AG08395 (cell line): ENCODE measurements around the gene IFNLR1.

Experiments
- DNase-seq: peaks from one replicate; pipeline ENCODE4 v3.0.0; 2012; ENCODE audit warnings: mixed read lengths, low spot score

Gene IFNLR1

DNA sequence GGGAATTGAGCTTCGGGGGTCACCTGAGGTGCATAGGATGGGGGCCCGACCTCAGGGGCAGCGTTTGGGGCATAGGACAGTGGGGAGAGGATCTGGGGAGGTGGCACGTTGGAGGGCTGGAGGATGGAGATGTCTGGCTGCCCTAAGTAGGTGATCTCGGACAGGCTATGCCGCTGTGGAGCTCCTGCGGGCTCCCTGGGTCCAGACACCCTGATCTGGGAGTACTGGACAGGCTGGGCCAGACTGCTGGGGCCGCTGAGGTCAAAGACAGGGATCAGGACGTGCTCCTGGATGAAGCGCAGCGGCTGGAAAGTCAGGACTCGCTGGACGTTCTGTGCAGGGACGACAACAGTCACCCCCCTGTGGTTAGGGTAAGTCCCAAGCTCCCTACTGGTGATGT lies 65.7 kb downstream of the IFNLR1 start:
- no peak for DNase-seq

DNA sequence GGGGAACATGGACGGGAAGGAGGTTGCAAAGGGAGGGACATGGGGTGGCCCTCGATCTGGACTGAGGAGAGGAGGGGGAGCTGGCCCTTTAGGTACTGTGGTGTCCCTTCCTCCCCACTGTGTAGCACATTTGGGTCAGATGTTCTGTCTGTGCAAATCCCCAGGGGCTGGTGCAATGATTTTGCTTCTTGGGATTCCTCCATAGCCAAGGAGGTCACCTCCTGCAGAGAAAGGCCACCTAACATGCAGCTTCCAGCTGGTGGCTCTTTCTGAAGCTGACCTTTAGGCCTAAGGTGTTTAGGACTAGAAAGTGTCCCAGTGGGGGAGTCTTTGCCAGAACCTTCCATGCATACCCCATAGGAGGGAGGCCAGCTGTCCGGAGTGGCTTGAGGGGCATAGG lies 66.1 kb downstream of the IFNLR1 start:
- no peak for DNase-seq

GRCh38 chr1:24119859-24120756 lies 67.0 kb downstream of the IFNLR1 start:
- peak; percentile 44 for DNase-seq

DNA sequence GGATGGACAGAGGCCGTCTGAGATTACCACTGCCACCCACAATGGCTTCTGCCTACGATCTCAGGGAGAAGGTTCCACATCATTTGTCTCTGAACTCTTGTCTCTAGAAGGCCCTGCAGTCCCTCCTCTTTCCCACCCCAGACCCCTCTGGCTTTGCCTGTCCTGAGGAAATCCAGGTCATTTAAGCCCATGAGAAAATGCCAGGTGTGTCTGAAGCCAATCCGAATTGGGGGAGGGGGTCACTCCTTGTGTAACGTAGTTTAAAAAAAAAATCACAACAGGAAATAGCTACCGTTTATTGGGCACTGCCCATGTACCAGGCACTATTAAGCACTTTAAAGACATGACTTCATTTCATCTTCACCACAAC lies 67.6 kb downstream of the IFNLR1 start:
- DNase-seq: no peak

GRCh38 chr1:24118410-24119242 lies 68.5 kb downstream of the IFNLR1 start:
- no peak for DNase-seq

DNA sequence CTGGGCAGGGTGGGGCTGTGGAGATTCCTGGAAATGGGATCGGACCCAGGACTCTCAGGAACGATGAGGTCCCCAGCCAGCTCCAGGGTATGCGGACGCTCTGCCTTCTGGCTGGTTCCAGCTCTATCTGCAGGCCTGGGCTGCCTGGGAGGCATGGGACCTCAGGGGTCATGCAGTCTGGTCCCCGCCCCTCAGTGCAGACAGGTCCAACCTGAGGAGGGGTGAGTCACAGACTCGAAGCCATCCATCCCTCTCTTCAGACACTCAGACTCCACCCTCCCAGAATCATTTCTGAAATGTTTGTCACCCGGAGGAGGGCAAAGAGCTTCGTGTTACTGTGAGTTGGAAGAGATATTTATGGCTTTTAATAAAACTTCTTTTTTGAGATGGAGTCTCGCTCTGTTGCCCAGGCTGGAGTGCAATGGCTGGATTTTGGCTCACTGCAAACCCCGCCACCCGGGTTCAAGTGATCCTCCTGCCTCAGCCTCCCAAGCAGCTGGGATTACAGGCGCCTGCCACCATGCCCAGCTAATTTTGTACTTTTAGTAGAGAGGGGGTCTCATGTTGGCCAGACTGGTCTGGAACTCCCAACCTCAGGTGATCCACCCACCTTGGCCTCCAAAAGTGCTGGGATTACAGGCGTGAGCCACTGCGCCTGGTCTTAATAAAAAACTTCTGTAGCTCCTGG lies 69.2 kb downstream of the IFNLR1 start:
- peak; percentile 64 for DNase-seq

GRCh38 chr1:24117132-24117531 lies 70.0 kb downstream of the IFNLR1 start:
- DNase-seq: no peak

- no peak for DNase-seq
These were observed 72.3 kb downstream of the IFNLR1 start for GRCh38 chr1:24114753-24115152.

GRCh38 chr1:24113641-24114033 lies 73.5 kb downstream of the IFNLR1 start:
- no peak for DNase-seq

DNA sequence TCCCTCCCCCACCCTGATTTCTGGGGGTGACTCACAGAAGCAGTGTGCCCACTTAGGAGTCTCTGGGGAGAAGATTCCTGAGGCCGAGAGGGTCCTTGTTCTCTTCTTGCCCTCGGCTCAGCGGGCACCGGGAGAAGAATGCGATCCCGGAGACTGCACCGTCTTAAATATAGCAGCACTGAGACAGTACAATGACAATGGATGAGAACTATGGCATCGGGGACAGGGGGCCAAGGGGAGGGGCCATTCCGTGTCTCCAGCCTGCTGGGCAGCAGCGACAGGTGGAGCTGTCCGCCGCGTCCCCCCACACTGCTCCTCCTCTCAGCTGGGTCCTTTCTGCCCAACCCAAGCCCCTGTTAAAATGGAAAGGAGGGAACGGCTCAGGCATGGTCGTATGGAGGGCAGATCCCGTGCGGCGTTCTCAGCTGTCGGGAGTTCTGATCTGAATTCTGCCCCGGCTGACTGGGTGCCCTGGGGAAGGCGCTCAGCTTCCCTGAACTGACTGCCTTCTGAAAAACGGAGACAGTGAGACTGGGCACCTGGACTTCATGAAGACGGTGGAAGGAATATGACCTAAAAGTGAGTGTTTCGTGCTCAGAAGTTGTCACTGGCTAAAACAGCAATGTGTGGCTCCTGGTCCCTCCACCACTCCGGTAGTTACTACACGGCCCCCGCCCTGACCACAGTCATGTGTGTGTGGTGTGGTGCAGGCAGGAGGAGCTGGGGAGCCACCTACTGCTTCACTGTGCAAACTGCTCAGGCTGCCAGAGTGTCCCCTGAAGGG lies 74.9 kb downstream of the IFNLR1 start, which contains the start of gene MYOM3:
TSS of gene MYOM3 (minus strand) at position 140 of the 784 bp plus-strand sequence. CDS start 3,499 bp downstream, outside the sequence.
- peak; percentile 84 for DNase-seq

DNA sequence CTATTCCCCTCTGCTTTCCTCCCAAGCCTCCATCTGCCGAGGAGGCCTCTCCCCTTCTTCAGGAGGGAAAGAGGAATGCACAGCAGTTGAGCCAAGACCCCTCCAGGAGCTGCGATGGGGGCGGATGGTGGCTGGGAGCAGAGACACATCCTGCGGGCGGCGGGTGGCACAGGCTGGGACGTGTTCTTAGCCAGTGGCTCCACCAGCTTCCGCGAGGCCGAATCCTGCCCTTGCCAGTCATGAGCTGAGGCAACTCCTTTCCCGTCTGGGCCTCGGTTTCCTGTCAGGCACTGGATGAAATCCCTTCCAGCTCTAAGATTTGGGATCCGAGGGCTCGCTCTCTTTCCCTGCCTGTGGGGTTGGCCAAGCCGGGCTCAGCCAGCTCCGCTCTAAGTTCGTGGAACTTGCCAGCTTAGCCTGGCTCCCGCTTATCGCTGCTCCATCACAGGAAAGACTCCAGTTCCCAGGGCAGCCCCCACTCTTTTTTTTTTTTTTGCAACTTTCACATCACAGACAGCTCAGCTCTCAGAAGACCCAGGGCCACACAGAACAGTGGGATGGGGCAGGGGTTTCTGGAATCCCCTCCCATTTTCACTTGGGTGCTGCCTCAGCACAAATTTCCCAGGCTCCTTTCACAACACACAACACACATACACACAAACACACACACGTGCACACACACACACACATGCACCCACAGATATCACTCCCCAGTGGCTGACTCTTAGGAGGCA lies 75.7 kb downstream of the IFNLR1 start:
- no peak for DNase-seq

DNA sequence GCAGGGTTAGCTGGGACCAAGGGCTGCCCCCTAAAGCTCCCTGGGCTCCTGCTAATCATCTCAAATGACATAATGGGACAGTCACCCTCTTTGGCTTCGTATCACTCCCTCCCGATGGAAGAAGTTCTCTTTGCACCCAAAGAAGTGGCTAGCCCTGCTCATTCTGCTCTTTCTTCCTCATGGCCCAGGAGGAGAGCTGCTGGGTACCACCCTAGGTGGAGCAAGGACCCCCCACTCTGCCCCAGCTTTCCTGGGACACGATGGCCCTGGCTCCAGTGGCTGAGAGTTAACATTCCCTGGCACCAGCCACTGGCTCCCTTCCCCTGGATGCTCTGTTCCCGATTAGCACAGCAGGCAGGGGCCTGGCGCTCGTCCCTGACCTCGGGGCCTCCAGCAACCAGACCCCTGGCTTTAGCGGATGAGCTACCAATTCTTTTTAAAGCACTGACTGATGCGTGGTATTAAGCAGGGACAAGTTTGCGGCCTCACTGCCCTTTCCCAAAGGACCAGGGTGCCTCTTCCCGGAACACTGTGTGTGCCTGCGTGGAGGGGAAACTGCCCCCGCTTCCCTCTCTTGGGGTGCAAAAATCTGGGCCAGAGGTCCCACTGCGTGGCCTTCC lies 76.3 kb downstream of the IFNLR1 start:
- DNase-seq: peak; percentile 20

DNA sequence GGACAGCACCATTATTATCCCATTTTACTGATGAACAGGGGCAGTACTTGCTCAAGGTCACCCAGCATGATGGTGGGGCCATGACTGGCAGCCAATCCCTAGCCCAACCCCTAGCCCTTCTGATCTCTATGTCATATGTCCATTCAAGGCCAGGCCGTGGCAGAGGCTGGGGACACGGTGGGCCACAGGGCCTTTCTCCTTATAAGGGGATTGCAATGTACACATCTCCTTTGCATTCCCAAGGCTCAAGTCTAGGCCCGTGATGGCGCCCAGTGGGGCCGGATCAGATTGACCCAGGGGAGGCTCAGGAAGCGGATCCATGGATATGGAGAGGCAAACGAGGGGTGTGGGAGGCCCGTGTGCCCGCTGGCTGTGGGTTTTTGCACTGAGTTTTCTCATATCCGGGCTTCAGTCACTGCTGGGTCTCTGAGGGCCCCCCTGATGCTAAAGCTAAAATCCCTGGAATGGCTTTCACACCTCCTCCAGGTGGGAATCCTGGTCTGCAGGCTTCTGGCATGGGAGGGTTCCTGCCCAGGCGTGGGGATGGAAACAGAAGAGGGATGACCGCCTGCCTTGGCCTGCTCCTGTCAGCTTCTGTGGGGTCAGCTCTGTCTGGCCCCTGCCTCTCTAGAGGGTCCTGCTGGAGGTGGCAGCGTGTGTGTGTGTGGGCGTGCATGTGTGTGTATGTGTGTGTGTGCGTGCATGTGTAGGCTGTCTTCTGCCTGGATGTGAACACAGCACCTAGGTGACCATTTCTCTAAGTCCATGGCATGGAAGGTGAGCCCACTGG lies 77.2 kb downstream of the IFNLR1 start:
- no peak for DNase-seq

DNA sequence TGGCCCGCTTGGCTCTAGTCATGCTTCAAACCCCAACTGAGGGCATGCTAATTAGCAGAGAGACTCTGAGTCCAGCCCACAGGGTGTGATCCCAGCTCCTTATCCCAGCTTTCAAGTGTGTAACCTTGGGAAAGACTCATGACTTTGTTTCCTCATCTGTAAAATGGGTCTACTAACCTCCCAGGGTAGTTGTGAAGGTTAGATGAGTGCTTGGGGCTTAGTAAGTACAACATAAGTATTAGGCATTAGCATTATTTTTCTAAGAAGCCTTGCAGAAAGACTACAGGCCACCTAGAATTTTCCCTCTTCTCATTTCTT lies 78.0 kb downstream of the IFNLR1 start:
- DNase-seq: no peak

- DNase-seq: peak; percentile 94
These were observed 78.5 kb downstream of the IFNLR1 start for GRCh38 chr1:24108334-24109165.

DNA sequence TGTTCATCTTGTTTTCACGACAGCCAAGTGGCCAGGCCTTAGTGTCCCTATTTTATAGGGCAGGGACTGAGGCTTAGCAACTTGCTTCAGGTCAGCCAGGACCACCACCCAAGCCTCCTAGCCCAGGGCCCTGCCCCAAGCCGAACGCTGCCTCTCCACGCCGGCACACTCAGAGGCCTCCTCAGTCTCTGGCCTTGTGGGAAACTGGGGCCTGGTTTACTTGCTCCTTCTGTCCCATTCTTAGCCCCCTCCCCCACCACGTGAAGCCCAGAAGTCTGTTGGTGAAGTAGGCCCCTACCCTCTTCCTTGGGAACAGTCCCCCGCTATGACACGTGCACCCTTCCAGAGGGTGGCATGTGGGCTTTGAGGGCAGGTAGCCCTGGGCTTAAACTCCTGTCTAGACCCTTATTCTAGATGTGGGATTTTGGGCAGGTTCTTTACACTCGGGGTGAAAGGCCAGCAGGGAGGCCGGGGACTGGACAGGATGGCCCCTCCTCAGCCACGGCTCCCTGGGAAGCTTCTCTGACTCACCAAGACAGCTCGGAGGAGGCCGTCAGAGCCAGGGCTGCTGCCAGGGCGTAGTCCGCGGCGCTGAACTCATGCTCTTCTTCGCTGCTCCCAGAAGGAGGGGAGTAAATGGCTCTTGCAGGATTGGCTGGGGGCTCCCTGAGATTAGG lies 79.5 kb downstream of the IFNLR1 start:
- peak; percentile 62 for DNase-seq

DNA sequence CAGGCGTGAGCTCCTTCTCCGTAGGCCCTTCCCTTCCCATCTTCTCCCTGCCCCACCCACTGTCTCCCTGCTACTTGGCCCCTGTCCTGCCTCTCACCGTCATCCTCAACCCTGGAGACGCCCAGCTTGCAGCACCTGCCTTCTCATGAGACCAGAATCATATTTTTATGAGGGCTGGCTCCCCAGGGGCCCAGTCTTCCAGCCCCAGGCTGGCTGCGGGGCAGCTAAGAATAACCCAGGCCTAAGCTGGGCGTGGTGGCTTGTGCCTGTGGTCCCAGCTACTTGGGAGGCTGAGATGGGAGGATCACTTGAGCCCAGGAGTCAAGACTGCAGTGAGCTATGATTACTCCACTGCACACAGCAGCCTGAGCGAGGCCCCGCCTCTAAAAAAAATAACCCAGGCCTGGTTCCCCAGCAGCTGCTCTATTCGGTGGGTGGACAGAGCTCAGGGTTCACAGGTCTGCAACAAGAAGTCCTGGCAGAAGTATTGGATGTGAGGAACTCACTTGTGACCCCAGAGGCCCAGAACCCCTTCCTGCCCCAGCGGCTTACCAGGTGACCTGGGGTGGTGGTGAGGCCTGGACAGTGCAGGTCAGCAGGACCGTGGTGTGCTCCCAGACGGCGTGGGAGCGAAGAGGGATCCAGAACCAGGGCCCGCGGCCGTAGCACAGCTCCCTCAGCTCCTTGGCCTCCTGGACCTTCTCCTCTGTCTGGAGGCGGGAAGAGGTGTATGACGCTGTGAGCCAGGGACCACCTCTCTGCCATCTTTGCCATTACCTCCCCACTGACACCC lies 81.5 kb downstream of the IFNLR1 start:
- no peak for DNase-seq
